ENCODE measurements around the gene BSCL2.

DNA sequence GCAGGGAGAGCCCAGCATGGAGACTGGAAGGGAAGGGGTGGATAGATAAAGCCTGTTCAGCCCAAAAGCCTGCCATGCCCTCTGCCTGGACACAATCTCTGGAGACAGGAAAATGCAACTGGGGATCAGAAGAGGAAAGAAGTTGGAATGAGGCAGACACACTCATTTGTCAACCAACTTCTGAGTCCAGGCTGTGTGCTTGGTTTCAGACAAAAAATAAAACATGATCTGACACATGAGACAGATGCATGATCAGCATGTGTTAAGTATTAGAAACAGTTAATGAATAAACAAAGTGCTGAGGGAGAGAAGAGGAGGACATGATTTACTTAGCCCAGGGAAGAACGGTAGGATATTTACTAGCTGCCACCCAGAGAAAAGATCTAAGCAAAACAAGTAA, 18.7 kb downstream of the BSCL2 start:
- TF ChIP-seq CTCF (conservative IDR thresholded peaks at IDR 0.05 in 1 of 2, IDR thresholded peaks at IDR 0.05 in 1 of 2; ENCODE audit: low read depth in 1 of 2, low read length in 2 of 2) (no peak), EZH2 (IDR thresholded peaks at IDR 0.05; ENCODE audit: low read length, missing control alignments) (no peak)
